ENCODE results near the gene NPPB.

NPPB gene

GRCh38 chr1:11828511-11828910 is 30.2 kb downstream of the NPPB start:
- no peak for TF ChIP-seq CTCF (conservative IDR thresholded peaks at IDR 0.05; ENCODE audit: low read length)
- no peak for DNase-seq (ENCODE audit: low read depth)
- no peak overlapping the region for H3K4me3 ChIP-seq (ENCODE audit: low read length)

GRCh38 chr1:11826946-11827345 is 31.8 kb downstream of the NPPB start:
- no peak overlapping the region for H3K4me3 ChIP-seq (ENCODE audit: low read length)
- no peak for DNase-seq (ENCODE audit: low read depth)
- no peak for TF ChIP-seq CTCF (conservative IDR thresholded peaks at IDR 0.05; ENCODE audit: low read length)

GRCh38 chr1:11825131-11825530 is 33.6 kb downstream of the NPPB start:
- no peak overlapping the region for H3K4me3 ChIP-seq (ENCODE audit: low read length)
- DNase-seq (ENCODE audit: low read depth), result no peak
- TF ChIP-seq CTCF (conservative IDR thresholded peaks at IDR 0.05; ENCODE audit: low read length), result no peak

- DNase-seq (ENCODE audit: low read depth), result no peak
- no peak overlapping the region for H3K4me3 ChIP-seq (ENCODE audit: low read length)
- no peak for TF ChIP-seq CTCF (conservative IDR thresholded peaks at IDR 0.05; ENCODE audit: low read length)
Measured at GRCh38 chr1:11823366-11824137, 35.2 kb downstream of the NPPB start.

- no peak overlapping the region for H3K4me3 ChIP-seq (ENCODE audit: low read length)
- no peak for TF ChIP-seq CTCF (conservative IDR thresholded peaks at IDR 0.05; ENCODE audit: low read length)
- peak; percentile 56 for DNase-seq (ENCODE audit: low read depth)
Measured at GRCh38 chr1:11822091-11822490, 36.7 kb downstream of the NPPB start.

GRCh38 chr1:11817192-11817591 is 41.6 kb downstream of the NPPB start:
- TF ChIP-seq CTCF (conservative IDR thresholded peaks at IDR 0.05; ENCODE audit: low read length), result no peak
- DNase-seq (ENCODE audit: low read depth), result no peak
- no peak overlapping the region for H3K4me3 ChIP-seq (ENCODE audit: low read length)

- no peak overlapping the region for H3K4me3 ChIP-seq (ENCODE audit: low read length)
- no peak for DNase-seq (ENCODE audit: low read depth)
Measured at GRCh38 chr1:11813021-11813420, 45.7 kb downstream of the NPPB start.

More at GRCh38 chr1:11813021-11813420, 45.7 kb downstream of the NPPB start:
- no peak for TF ChIP-seq CTCF (conservative IDR thresholded peaks at IDR 0.05; ENCODE audit: low read length)
